GM23248 (cell line): Measurements from ENCODE around the gene NOTCH2.

ENCODE experiments used
- EZH2 ChIP-seq: fragments of 200-600 bp; sonication (generic); IDR thresholded peaks from 2 replicates; pipeline ENCODE4 v1.6.1; 2018; ENCODE audit warnings: antibody characterized with exemption, mild to moderate bottlenecking; ENCODE audit not compliant: insufficient read depth, poor library complexity, severe bottlenecking
- EZH2phosphoT487 ChIP-seq: fragments of 200-600 bp; sonication (generic); IDR thresholded peaks from 2 replicates; pipeline ENCODE4 v1.6.1; 2018; ENCODE audit warnings: antibody characterized with exemption, moderate library complexity, mild to moderate bottlenecking, low read depth; ENCODE audit not compliant: insufficient read depth

DNA sequence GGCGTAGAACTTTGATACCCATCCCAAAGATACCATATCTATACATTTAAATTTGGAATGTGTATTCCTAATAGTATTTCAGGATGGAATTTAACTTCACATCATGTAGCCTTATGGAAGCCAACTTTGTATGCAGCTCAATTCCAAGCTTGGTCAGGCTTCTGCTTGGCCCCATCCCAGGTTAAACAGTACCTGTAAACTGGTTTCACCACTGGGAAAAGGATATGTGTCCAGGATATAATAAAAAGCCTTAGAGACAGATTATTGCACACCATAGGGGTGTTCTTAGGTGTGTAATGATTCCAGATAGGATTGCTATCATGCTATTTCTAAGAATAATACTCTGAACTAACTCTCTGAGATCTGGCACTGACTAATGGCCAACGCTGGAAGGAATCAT lies 201.3 kb downstream of the NOTCH2 start:
- TF ChIP-seq EZH2phosphoT487 (no peak), EZH2 (no peak)
